Measurements from ENCODE around the gene RHOD. TPM values are rescaled to one million over a fixed set of nuclear protein-coding genes. Genes with fewer than 3 reads are reported as not detected.

RHOD gene, protein sequence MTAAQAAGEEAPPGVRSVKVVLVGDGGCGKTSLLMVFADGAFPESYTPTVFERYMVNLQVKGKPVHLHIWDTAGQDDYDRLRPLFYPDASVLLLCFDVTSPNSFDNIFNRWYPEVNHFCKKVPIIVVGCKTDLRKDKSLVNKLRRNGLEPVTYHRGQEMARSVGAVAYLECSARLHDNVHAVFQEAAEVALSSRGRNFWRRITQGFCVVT
- total RNA-seq, result 4.9 and 6.2 TPM in 2 replicates

DNA sequence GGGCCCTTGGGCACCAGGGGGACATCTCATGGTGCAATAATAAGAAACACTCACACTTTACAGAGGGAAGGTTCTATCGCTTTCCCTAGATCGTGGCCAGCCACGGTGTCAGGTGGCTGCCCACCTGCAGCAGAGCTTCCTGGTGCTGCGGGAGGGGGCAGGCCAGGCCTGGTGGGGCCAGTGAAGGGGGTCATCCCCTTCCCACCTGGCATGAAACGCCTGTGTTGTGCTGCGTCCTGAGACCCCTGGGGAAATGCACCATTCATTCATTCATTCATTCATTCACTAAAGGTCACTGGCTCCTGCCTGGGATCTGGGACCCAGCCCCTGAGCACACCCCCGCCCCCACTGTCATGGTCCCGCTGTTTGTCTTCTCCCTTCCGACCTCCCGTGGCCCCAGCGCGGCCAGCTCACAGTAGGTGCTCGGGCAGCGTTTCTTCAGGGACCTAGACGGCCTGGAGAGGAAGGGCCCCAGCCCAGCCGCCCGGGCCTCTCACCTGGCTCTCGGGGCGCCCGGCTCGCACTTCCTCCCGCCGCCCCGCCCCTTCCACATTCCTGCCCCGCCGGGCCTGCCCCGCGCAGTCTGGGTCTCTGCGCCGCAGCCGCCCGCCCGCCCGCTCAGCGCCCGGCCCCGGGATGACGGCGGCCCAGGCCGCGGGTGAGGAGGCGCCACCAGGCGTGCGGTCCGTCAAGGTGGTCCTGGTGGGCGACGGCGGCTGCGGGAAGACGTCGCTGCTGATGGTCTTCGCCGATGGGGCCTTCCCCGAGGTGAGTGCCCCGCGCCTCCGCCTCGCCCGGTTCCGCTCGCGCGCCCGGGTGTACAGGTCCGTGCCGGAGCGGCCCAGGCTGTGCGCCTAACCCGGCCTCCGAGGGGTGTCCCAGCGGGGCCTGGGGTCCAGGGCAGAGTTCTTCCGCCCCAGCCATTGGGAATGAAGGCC is at the start of gene RHOD:
RHOD (plus strand) TSS at position 581 of the 938 bp plus-strand sequence; CDS start at position 637, 56 bp downstream.

DNA sequence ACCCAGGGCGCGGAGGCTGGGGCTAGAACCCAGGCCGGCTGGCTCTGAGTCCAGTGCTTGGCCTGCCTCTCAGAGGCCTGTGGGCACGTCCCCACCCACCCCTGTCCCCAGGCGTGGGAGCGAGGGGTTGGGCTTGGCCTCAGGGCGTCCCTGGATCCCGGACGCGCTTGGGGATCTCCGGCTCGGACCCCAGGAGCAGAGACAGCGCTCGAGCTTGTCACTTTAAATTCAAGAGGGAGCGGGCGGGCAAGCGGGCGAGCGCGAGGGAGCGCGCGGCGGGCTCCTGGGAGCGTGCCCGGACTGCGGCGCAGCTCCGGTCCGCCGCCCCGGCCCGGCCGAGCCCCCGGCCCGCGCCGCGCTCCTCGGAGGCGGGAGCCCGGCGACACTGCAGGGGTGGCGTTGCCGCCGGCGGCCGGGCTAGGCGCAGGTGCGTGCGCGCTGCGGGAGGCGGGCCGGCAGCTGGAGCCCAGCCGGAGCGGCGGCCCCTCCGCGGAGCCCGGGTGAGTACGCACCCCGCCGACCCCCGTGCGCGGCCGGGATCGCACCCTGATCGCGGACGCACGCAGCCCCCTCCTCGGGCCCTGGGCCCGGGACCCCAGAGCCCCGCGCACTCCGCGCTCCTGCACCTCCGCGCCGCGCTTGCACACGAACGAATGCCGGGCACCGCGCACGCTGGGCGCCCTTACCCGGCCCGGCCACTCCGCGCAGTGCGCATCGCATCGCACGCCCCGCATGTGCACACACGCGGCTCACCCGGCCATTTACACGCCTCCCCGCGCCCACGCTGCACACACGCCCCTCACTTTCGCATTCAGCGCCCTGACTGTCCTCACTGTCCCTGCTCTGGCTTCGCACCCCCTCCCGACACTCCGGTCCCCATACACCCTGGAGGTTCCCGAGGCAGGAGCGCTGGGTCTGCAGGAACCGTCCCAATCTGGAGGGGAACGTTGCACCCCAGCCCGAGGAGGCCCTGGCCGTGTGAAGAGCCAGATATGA is 33.4 kb upstream of the RHOD start, which contains the start of gene SYT12:
SYT12 (plus strand) TSS at position 174 of the 996 bp plus-strand sequence. CDS start 7,011 bp downstream, outside the sequence.

DNA sequence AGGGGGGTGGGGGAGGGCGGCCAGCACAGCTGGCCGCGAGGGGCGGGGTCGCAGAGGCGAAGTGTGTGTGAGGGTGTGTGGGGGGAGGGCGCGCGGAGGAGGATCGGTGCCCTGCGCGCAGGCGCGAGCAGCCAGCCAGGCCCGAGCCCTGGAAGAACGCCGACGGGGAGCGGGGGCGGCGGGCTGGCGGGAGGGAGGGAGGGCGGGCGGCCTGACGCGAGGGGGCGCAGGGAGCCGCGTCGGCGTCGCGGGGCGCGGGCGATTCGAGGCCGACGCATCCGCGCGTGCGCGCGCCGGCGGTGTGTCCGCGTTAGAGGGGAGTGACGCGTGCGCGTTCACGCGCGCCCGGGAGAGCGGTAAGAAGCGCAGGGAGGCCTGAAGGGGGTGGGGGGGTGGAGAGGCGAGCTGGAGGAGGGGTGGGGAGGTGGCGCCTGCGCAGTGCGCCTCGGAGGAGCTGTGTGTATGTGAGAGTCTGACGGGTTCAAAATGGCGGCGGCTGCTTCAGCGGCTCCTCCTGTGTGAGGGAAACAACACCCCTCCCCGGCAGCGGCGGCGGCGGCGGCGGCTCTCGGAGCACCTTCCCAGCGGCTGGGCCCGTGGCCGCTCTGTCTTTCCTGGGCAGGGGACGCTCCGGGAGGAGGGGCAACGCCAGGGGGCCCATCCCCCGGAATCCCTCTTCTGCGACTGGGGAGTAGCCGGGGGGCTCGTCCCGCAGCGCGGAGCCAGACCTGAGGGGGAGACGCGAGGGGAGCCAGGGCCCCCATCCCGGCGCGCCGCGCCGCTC is 62.3 kb downstream of the RHOD start, which contains the start of gene KDM2A:
KDM2A (plus strand) TSS at position 463 of the 784 bp plus-strand sequence. CDS start 2,054 bp downstream, outside the sequence.

Other genes starting within 250 kb of the RHOD start
- 12.2 and 14.0 TPM in 2 replicates for gene RCE1, start 213.4 kb upstream of the RHOD start, total RNA-seq
- 15.0 and 19.8 TPM in 2 replicates for gene LRFN4, start 199.8 kb upstream of the RHOD start, total RNA-seq
- gene PC, start 98.5 kb upstream of the RHOD start, total RNA-seq, result 5.5 and 7.8 TPM in 2 replicates
- gene C11orf86, start 81.5 kb upstream of the RHOD start, total RNA-seq, result not detected in 2 replicates
- gene SYT12, start 33.7 kb upstream of the RHOD start, total RNA-seq, result not detected in 2 replicates
- 27.9 and 34.7 TPM in 2 replicates for gene KDM2A, start 62.4 kb downstream of the RHOD start, total RNA-seq
- gene GRK2, start 209.6 kb downstream of the RHOD start, total RNA-seq, result 27.3 and 36.8 TPM in 2 replicates
- 21.4 and 22.4 TPM in 2 replicates for gene ANKRD13D, start 232.5 kb downstream of the RHOD start, total RNA-seq
- gene SSH3, start 246.7 kb downstream of the RHOD start, total RNA-seq, result 7.8 and 9.1 TPM in 2 replicates